ENCODE results near the gene CACNA1H.
"Not testable (repeated sequence)": the region's sequence is repeated elsewhere in the genome, so short reads cannot be mapped to it uniquely, and the experiment has no call there.

CACNA1H gene

DNA sequence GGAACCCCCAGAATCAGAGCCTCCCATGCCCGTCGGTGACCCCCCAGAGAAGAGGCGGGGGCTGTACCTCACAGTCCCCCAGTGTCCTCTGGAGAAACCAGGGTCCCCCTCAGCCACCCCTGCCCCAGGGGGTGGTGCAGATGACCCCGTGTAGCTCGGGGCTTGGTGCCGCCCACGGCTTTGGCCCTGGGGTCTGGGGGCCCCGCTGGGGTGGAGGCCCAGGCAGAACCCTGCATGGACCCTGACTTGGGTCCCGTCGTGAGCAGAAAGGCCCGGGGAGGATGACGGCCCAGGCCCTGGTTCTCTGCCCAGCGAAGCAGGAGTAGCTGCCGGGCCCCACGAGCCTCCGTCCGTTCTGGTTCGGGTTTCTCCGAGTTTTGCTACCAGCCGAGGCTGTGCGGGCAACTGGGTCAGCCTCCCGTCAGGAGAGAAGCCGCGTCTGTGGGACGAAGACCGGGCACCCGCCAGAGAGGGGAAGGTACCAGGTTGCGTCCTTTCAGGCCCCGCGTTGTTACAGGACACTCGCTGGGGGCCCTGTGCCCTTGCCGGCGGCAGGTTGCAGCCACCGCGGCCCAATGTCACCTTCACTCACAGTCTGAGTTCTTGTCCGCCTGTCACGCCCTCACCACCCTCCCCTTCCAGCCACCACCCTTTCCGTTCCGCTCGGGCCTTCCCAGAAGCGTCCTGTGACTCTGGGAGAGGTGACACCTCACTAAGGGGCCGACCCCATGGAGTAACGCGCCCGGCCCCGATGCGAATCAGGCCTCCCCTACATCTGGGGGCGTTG is 68.1 kb downstream of the CACNA1H start:
- no peak for ATAC-seq
- H3K36me3 Mint-ChIP-seq = no peaks in the 10 kb centered on the region
- H3K4me3 Mint-ChIP-seq = no peak overlapping the region
- no peak overlapping the region for H3K27ac Mint-ChIP-seq
- H3K4me1 Mint-ChIP-seq = no peaks in the 10 kb centered on the region
- no peaks in the 10 kb centered on the region for H3K9me3 Mint-ChIP-seq
- DNase-seq (ENCODE audit: low spot score in 2 of 2) = no peak

- no peak for DNase-seq (ENCODE audit: low spot score in 2 of 2)
- no peak overlapping the region for H3K27ac Mint-ChIP-seq
- no peak overlapping the region for H3K4me3 Mint-ChIP-seq
- no peaks in the 10 kb centered on the region for H3K9me3 Mint-ChIP-seq
- ATAC-seq = no peak
- H3K4me1 Mint-ChIP-seq = no peaks in the 10 kb centered on the region
- H3K36me3 Mint-ChIP-seq = no peaks in the 10 kb centered on the region
Measured at GRCh38 chr16:1221628-1222552, 69.0 kb downstream of the CACNA1H start.

- DNase-seq (ENCODE audit: low spot score in 2 of 2) (no peak), ATAC-seq (no peak)
- Mint-ChIP-seq H3K4me1 (no peaks in the 10 kb centered on the region), H3K36me3 (no peaks in the 10 kb centered on the region), H3K9me3 (no peaks in the 10 kb centered on the region), H3K27ac (no peak overlapping the region), H3K4me3 (no peak overlapping the region)
Measured at GRCh38 chr16:1222553-1223354, 69.8 kb downstream of the CACNA1H start.

- Mint-ChIP-seq H3K9me3 (no peaks in the 10 kb centered on the region), H3K27ac (no peak overlapping the region), H3K36me3 (no peaks in the 10 kb centered on the region), H3K4me1 (no peaks in the 10 kb centered on the region), H3K4me3 (no peak overlapping the region)
- ATAC-seq = no peak
- DNase-seq (ENCODE audit: low spot score in 2 of 2) = no peak
Measured at GRCh38 chr16:1223355-1224214, 70.7 kb downstream of the CACNA1H start.

DNA sequence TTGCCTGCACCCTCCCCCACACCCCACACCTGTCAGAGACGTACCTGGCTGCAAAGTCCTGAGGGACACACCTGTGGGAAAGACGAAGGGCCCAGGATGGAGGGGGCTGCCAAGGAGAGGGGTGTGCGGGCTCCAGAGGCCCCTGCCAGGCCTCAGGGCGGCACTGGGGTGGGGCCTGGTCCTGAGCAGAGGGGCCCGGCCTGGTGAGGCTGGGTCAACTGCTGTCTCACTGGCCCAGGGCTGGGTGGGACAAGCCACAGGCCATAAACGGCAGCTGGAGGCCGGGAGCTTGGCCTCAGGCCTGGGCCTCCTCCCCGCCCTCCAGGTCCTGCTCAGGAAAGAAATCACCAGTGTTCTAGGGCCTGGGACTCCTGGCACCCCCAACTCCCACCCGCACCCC is 71.7 kb downstream of the CACNA1H start:
- Mint-ChIP-seq H3K27ac (no peak overlapping the region), H3K9me3 (no peaks in the 10 kb centered on the region), H3K36me3 (no peaks in the 10 kb centered on the region), H3K4me1 (no peaks in the 10 kb centered on the region), H3K4me3 (no peak overlapping the region)
- ATAC-seq (no peak), DNase-seq (ENCODE audit: low spot score in 2 of 2) (no peak)

DNA sequence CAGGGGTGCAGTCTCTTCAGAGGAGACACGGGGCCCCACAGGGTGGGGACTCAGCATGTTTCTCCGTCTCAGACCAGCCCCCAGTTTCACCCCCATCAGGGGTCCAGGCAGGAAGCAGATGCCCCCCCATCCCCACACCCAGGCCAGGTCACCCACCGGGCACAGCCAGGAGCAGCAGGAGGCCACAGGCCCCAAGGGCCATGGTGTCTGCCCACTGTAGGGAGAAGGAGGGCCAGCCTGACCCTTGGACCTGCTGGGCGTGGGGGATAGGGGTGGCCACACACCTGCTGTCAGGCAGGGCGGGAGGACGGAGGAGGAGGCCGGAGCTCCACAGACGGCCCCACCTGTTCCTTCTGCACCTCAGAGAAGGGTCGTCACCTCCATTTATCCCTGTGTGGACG is 72.1 kb downstream of the CACNA1H start, which contains the start of gene TPSG1:
TPSG1 (minus strand) TSS at position 218 of the 401 bp plus-strand sequence; CDS start at position 202, 16 bp downstream.
- Mint-ChIP-seq H3K4me3 (no peak within 1 kb of the TSS), H3K4me1 (no peaks in the 10 kb centered on the region), H3K36me3 (no peaks in the 10 kb centered on the region), H3K9me3 (no peaks in the 10 kb centered on the region), H3K27ac (peak within 1 kb of the TSS; percentile 69)
- ATAC-seq = no peak
- DNase-seq (ENCODE audit: low spot score in 2 of 2) = no peak

DNA sequence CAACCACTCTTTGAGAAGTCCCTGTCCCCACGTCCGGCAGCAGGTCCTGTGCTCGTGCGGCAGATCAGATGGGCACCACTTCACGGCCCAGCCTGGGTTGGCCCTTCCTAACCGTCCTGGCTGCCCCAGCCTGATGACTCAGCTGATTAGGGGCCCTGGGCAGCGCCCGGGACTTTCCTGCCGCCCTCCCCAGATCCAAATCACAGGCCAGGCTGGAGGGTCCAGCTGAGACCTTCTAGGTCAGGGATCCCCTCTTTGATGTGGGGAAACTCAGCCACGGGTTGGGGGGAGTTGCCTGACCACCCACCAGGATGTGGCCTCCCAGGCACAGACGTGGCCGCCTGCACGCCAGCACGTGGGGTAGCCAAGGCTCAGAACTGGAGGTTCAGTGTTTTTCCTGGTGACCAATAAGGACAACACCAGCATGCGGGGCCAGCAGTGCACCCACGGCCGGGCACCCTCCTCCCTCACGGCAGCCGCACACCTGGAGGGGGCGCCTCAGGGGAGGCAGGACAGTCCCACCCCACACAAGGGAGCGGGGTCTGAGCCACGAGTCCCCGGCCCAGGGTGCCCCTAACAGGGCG is 72.9 kb downstream of the CACNA1H start:
- not testable (repeated sequence) for ATAC-seq; H3K4me3 Mint-ChIP-seq; H3K9me3 Mint-ChIP-seq; H3K4me1 Mint-ChIP-seq; H3K36me3 Mint-ChIP-seq; DNase-seq (ENCODE audit: low spot score in 2 of 2)
- peak overlapping the region; percentile 69 for H3K27ac Mint-ChIP-seq

- H3K4me1 Mint-ChIP-seq; H3K27ac Mint-ChIP-seq; H3K4me3 Mint-ChIP-seq; H3K9me3 Mint-ChIP-seq; ATAC-seq; DNase-seq (ENCODE audit: low spot score in 2 of 2); H3K36me3 Mint-ChIP-seq: not testable (repeated sequence)
Measured at GRCh38 chr16:1226692-1227091, 73.8 kb downstream of the CACNA1H start.

- H3K9me3 Mint-ChIP-seq; H3K36me3 Mint-ChIP-seq; H3K4me3 Mint-ChIP-seq; H3K27ac Mint-ChIP-seq; H3K4me1 Mint-ChIP-seq; DNase-seq (ENCODE audit: low spot score in 2 of 2); ATAC-seq: not testable (repeated sequence)
Measured at GRCh38 chr16:1228227-1228626, 75.3 kb downstream of the CACNA1H start.

- not testable (repeated sequence) for H3K27ac Mint-ChIP-seq, H3K4me3 Mint-ChIP-seq
Measured at GRCh38 chr16:1229476-1229875, 76.6 kb downstream of the CACNA1H start.

DNA sequence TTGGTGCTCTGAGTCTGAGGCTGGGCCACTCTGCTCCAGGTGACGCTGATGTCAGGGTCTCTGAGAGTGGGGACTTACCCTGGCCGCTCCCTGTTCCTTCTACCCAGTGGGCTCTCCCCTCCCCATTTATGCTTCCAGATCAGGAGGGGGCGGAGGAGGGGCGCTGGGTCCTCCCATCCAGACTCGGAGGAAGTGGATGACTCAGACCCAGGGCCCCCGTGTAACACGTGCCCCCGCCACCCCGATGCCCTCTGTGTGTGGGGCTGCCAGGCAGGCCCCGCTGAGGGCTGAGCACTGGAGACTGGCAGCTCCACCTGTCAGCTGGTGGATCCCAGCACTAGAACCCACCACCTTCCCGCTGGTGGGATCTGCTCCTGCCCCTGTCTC is 77.2 kb downstream of the CACNA1H start, which contains the start of gene TPSB2:
TPSB2 (minus strand) TSS at position 101 of the 387 bp plus-strand sequence. CDS start 233 bp downstream, outside the sequence.
- H3K4me3 Mint-ChIP-seq; H3K36me3 Mint-ChIP-seq; H3K27ac Mint-ChIP-seq; H3K4me1 Mint-ChIP-seq; H3K9me3 Mint-ChIP-seq; ATAC-seq; DNase-seq (ENCODE audit: low spot score in 2 of 2): not testable (repeated sequence)

More at GRCh38 chr16:1229476-1229875, 76.6 kb downstream of the CACNA1H start:
- H3K36me3 Mint-ChIP-seq; DNase-seq (ENCODE audit: low spot score in 2 of 2); H3K4me1 Mint-ChIP-seq; H3K9me3 Mint-ChIP-seq; ATAC-seq: not testable (repeated sequence)

GRCh38 chr16:1230471-1231212 is 77.7 kb downstream of the CACNA1H start:
- not testable (repeated sequence) for H3K4me3 Mint-ChIP-seq; H3K36me3 Mint-ChIP-seq; ATAC-seq; H3K27ac Mint-ChIP-seq; H3K9me3 Mint-ChIP-seq; DNase-seq (ENCODE audit: low spot score in 2 of 2); H3K4me1 Mint-ChIP-seq

- H3K9me3 Mint-ChIP-seq; H3K4me1 Mint-ChIP-seq; ATAC-seq; DNase-seq (ENCODE audit: low spot score in 2 of 2); H3K4me3 Mint-ChIP-seq; H3K36me3 Mint-ChIP-seq; H3K27ac Mint-ChIP-seq: not testable (repeated sequence)
Measured at GRCh38 chr16:1231301-1231700, 78.4 kb downstream of the CACNA1H start.
